Measurements from ENCODE around the gene PRDX1. TPM values are rescaled to one million over a fixed set of nuclear protein-coding genes. Genes with fewer than 3 reads are reported as not detected.
"Not testable (repeated sequence)": the region's sequence is repeated elsewhere in the genome, so short reads cannot be mapped to it uniquely, and the experiment has no call there.

The PRDX1 gene
- total and polyA plus RNA-seq, 2 of the 8 experiments (the other 6 are each of a cell fraction or from before 2014, with no cell fraction given), result 1,165 to 1,418 TPM

DNA sequence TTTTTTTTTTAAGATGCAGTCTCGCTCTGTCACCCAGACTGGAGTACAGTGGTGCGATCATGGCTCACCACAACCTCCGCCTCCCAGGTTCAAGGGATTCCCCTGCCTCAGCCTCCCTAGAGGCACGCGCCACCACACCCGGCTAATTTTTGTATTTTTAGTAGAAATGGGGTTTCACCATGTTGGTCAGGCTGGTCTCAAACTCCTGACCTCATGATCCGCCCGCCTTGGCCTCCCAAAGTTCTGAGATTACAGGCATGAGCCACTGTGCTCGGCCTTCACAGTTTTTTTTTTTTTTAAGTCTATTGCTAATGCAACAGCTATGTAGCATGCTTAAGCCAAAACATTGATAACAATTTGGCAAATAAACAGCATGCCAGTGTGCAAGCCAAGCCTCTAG is 54.3 kb downstream of the PRDX1 start:
- H2BK5ac ChIP-seq (ENCODE audit: low read depth, low read length); H2BK120ac ChIP-seq (replicated peaks; ENCODE audit: low read depth, low read length); H3K14ac ChIP-seq (ENCODE audit: insufficient read length); H2BK12ac ChIP-seq (ENCODE audit: low read depth, low read length); H3K4me1 ChIP-seq (replicated peaks in 1 of 4; ENCODE audit: control insufficient read depth in 3 of 4, insufficient read depth in 4 of 4, low read length in 3 of 4); H3K27ac ChIP-seq (ENCODE audit: low read depth, low read length); H3K79me2 ChIP-seq (ENCODE audit: control insufficient read depth in 1 of 2, insufficient read depth in 2 of 2, low read length in 2 of 2); H3K23me2 ChIP-seq (ENCODE audit: low read depth, low read length); H3K79me1 ChIP-seq (ENCODE audit: low read depth, low read length); CTCF ChIA-PET (ENCODE audit: partially characterized antibody); H2BK20ac ChIP-seq (ENCODE audit: low read length); H3K4me2 ChIP-seq (ENCODE audit: insufficient read depth in 1 of 2, low read depth in 2 of 2, low read length in 2 of 2); H3K18ac ChIP-seq (ENCODE audit: extremely low read depth, low read length); FAIRE-seq; H4K5ac ChIP-seq (ENCODE audit: insufficient read length, low read depth, low read length); H3K4ac ChIP-seq (replicated peaks; ENCODE audit: insufficient read length, low read depth, low read length); H4K20me1 ChIP-seq (replicated peaks in 1 of 2; ENCODE audit: control insufficient read depth in 1 of 2, insufficient read depth in 2 of 2, low read length in 2 of 2); H3K9me3 ChIP-seq (ENCODE audit: insufficient read depth in 2 of 2, low read depth in 1 of 2, low read length in 1 of 2); H3K23ac ChIP-seq (ENCODE audit: insufficient read length); H3K36me3 ChIP-seq (ENCODE audit: control insufficient read depth in 2 of 4, insufficient read depth in 4 of 4, low read length in 3 of 4); H4K91ac ChIP-seq (replicated peaks; ENCODE audit: insufficient read length, low read length); H3K4me3 ChIP-seq (ENCODE audit: extremely low read depth in 1 of 4, insufficient read depth in 2 of 4, low read depth in 3 of 4, low read length in 4 of 4); H2BK15ac ChIP-seq (ENCODE audit: low read length); POLR2A ChIA-PET (ENCODE audit: partially characterized antibody); H3K56ac ChIP-seq (replicated peaks; ENCODE audit: insufficient read length, low read depth, low read length); H2AFZ ChIP-seq (ENCODE audit: low read length); DNase-seq (ENCODE audit: low read depth in 1 of 2, low spot score in 2 of 2); H2AK5ac ChIP-seq (ENCODE audit: low read depth, low read length); H3K27me3 ChIP-seq (replicated peaks in 1 of 4; ENCODE audit: control insufficient read depth in 3 of 4, extremely low read depth in 1 of 4, insufficient read depth in 3 of 4, low read length in 3 of 4); H3K9ac ChIP-seq (replicated peaks in 1 of 4; ENCODE audit: extremely low read depth in 1 of 4, low read depth in 3 of 4, low read length in 3 of 4); H4K8ac ChIP-seq (ENCODE audit: extremely low read depth, insufficient read depth, low read length): not testable (repeated sequence)
- WGBS, 2 experiments (ENCODE audit: extremely low coverage in 1 of 2, insufficient coverage in 1 of 2, insufficient read length in 1 of 2, insufficient replicate concordance in 2 of 2, low coverage in 1 of 2, low lambda C conversion rate in 2 of 2, missing lambda C conversion rate in 1 of 2), result 91% methylated on average over 9 of the region's 9 CpGs; no CpG with 5 or more reads in 1 of the 2 experiments

All from H1 (cell line).